22Rv1 (cell line): ENCODE data around the gene DLGAP3.

Experiments
- H3K27ac ChIP-seq: fragments of 450-650 bp; 2 replicates; pipeline ENCODE4 v1.5.1; 2017
- CTCF ChIP-seq: fragments of 450-650 bp; IDR thresholded peaks from 2 replicates; pipeline ENCODE4 v1.5.1; 2017; ENCODE audit warnings: mild to moderate bottlenecking
- ZFX ChIP-seq: fragments of 450-650 bp; IDR thresholded peaks from 2 replicates; pipeline ENCODE4 v1.6.1; 2017; ENCODE audit warnings: antibody characterized with exemption, borderline replicate concordance

DLGAP3 gene

GRCh38 chr1:34917017-34917416, 12.4 kb downstream of the DLGAP3 start:
- no peak overlapping the region for H3K27ac ChIP-seq
- TF ChIP-seq CTCF: no peak
- no peak for TF ChIP-seq ZFX

- no peak overlapping the region for H3K27ac ChIP-seq
- TF ChIP-seq CTCF (no peak), ZFX (no peak)
These were observed 13.3 kb downstream of the DLGAP3 start for GRCh38 chr1:34916104-34916503.

- TF ChIP-seq CTCF (no peak), ZFX (no peak)
- no peak overlapping the region for H3K27ac ChIP-seq
These were observed 13.9 kb downstream of the DLGAP3 start for GRCh38 chr1:34915521-34915920.

GRCh38 chr1:34914958-34915357, 14.5 kb downstream of the DLGAP3 start:
- H3K27ac ChIP-seq: no peak overlapping the region
- TF ChIP-seq ZFX: no peak
- no peak for TF ChIP-seq CTCF

GRCh38 chr1:34911465-34911864, 18.0 kb downstream of the DLGAP3 start:
- no peak for TF ChIP-seq CTCF
- no peak for TF ChIP-seq ZFX
- no peak overlapping the region for H3K27ac ChIP-seq

GRCh38 chr1:34910425-34910824, 19.0 kb downstream of the DLGAP3 start:
- TF ChIP-seq ZFX (no peak), CTCF (no peak)
- H3K27ac ChIP-seq: no peak overlapping the region

- TF ChIP-seq ZFX (no peak), CTCF (no peak)
- H3K27ac ChIP-seq: no peak overlapping the region
These were observed 21.1 kb downstream of the DLGAP3 start for GRCh38 chr1:34908369-34908768.
